SH-SY5Y (cell line): ENCODE data around the gene KLF11.
A peak's percentile ranks its signal among the peaks of the same experiment; 100 is the strongest.

ENCODE experiments used
- GATA2 ChIP-seq: IDR thresholded peaks from 2 replicates; pipeline ENCODE4 v1.6.1; 2011; ENCODE audit warnings: mild to moderate bottlenecking, low read depth, low read length
- GATA3 ChIP-seq: IDR thresholded peaks from 2 replicates; pipeline ENCODE4 v1.6.1; 2011; ENCODE audit warnings: low read depth, mild to moderate bottlenecking, low read length, moderate library complexity

Gene KLF11

DNA sequence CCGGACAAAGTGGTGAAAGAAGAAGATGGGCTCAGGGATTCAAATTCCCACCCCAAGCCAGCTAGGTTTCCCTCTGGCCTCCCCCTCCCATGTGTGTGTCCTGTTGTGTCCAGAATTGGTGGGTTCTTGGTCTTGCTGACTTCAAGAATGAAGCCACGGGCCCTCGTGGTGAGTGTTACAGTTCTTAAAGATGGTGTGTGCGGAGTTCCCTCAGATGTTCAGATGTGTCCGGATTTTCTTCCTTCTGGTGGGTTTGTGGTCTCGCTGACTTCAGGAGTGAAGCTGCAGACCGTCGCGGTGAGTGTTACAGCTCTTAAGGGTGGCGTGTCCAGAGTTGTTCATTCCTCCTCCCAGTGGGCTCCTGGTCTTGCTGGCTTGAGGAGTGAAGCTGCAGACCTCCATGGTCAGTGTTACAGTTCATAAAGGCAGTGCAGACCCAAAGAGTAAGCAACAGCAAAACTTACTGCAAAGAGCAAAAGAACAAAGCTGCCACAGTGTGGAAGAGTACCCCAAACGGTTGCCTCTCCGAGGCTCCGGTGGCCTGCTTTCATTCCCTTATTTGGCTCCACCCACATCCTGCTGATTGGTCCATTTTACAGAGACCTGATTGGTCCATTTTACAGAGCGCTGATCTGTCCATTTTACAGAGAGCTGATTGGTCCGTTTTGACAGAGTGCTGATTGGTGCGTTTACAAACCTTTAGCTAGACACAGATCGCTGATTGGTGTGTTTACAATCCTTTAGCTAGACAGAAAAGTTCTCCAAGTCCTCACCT is 37.7 kb upstream of the KLF11 start:
- no peak for TF ChIP-seq GATA2
- TF ChIP-seq GATA3: no peak

DNA sequence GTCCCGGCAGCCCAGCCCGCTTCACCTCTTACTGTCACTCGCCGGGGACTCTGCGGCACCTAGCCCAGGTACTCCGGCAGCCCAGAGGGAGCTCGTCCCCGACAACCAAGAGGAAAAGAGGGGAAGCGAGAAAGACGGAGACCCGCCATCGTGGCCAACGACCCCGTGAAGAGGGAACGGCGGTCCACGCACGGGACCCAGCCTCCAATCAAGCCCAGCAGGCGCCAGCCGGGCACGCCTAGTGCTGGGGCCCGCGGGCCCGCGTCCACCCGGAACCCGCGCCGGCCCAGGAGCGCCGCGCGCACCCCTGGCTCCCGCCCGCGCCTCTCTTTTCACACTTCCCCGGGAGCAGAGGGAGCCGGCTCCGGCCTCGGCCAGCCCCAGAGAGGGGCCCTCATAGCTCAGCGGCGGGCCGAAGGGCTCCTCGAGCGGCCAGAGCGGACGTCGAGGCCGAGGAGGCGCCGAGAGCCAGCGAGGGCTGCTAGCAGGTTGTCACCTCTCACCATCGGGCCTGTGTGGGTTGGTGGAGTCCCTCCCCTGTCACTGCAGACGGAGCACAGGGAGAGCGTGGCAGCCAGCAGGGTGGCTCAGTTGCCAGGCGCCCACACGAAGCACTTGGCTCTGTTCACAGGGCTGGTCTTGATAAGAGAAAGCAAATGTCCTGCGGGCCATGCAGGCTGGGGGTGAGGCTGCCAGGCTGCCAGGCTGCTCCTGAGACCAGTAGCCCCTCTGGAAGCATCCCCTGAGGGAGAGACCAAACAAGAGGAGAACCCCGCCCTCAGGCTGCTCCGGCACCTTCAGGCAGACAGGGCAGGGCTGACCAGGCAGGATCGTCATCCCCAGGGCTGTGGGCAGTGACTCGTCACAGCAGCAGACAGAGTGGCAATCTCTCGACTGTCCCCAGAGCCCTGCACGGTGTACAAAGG is 36.9 kb upstream of the KLF11 start:
- TF ChIP-seq GATA3 (no peak), GATA2 (peak; percentile 72)

DNA sequence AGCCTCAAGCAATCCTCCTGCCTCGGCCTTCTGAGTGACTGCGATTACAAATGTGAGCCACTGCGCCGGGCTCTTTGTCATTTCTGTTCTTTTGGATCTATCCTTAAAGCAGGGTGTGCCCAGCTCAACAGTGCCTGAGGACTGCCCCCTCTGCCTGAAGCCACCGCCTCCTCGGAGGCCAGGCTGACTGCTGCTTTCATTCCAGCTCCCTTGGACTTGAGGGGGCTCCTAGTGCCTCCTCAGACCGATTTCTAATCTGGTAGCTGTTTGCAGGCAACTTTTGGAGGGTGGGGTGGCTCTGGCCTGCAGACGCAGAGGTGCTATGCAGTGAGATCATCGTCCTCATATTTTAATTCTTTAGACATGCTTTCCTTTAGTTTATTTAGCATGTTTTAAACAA is 35.9 kb upstream of the KLF11 start:
- TF ChIP-seq GATA3 (no peak), GATA2 (no peak)

DNA sequence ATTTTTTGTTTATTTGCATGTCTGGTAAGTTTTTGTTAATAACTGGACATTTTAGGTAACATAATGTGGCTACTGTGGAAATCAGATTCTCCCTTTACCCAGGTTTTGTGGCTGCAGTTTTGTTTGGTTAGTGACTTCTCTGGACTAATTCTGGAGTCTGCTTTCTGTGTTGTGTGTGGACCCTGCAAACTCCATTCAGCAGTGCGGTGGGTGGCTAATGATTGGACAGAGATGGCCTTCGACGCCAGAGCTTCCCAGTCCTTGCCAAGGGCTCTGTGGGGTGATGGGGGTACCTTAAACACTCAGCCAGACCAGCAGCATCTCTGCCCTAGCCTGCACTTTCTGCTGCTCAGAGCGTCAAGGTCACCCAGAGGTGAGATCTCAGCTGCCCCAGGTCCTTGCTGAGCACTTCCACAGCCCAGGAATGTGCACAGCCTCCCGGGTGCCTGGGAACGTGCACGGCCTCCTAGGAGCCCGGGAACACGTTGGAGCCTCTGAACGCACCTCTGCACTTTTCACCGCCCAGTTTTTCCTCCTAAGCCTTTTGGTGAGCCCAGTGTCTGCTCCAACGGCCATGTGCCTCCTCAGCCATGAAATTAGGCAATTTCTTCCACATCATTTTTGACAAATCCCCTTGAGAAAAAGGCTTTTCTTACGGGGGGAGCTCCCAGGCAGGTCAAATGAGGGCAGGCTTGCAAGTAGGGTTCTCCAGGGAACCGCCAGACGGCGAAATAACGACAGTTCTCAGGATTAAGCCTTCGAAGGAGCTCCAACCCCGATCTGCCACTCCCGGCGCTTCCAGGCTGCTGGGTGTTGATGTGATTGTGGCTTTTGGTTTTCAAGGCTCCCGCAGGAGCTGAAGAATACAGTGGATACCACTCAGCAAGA is 35.2 kb upstream of the KLF11 start:
- TF ChIP-seq GATA2: no peak
- TF ChIP-seq GATA3: no peak

DNA sequence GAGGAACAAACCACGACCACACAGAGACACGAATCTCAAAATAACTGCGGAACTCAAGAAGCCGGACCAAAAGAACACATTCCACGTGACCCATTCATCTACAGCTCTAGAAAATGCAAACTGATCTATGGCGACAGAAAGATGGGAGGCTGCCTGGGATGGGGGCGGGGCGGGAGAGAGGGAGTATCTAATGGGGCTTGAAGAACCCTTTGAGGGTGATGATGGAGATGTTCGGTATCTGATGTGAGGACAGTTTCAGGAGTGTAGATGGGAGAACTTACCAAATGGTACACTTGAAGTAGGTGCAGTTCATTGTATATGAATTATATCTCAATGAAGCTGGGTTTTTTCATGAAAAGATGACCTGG is 34.6 kb upstream of the KLF11 start:
- no peak for TF ChIP-seq GATA2
- no peak for TF ChIP-seq GATA3

DNA sequence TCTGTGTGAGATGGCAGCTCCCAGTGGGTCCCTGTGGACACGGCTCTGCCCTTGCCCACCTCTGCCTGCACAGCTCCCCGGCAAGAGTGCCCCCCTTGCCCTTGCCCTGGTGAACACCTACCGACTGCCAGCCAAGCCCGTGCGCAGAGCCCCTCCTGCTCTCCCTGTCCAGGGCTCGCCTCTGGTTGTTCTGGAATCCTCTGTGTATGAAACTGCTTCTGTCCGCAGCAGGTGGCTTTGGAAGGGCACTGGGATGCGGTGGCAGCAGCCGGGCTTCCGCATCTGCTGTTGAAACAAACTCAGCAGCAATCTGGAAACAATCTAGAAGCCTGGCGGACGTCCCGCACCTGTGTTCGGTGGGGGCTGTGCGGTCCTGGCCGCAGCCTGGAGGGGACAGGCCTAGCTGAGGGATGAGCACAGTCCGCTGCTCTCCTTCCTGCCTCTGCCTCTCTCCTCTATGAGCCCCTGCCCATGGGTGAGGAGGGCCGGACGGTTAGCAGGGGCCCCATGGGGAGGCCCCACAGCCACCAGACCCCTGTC is 34.0 kb upstream of the KLF11 start:
- TF ChIP-seq GATA3: no peak
- TF ChIP-seq GATA2: peak; percentile 46; the same call in 1 of the 2 replicates

DNA sequence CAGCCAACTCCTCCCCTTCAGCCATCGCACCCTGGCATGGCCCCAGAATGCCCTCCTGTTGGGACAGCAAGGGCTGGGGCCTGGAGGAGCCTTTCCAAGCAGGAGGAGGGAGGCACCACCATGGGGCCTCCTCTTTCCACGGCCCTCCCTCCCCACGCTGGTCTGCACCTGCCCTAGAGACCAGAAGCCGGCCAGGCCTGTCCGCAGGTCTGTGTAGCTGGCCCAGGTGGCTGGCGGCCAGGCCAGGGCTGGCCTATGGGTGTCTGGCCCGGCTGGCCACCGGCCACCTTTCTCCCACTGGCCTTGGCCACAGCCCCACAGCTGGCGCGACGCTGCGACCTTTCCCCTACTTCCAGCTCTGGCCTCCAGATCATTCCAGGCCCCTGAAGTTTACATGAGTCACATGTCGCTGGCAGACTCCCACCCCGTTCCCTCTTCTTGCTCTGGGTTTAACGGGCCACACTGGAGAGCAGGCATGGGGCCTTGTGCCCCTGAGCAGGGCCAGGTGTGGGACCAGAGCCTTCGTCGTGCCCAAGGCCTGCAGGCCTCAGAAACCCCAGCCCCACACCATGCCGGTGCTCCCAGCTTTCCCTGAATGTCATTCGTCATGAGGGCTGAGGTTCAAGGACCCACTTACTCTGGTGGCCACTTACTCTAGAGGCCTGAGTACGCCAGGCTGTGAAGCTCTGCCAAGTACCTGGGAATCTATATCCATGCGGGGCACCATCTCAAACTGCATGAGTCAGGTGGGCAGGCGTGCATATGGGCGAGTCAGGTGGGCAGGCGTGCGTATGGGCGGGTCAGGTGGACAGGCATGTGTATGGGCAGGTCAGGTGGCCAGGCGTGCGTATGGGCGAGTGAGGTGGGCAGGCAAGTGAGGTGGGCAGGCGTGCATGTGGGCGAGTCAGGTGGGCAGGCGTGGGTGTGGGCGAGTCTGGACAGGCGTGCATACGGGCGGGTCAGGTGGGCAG is 33.3 kb upstream of the KLF11 start:
- no peak for TF ChIP-seq GATA3

DNA sequence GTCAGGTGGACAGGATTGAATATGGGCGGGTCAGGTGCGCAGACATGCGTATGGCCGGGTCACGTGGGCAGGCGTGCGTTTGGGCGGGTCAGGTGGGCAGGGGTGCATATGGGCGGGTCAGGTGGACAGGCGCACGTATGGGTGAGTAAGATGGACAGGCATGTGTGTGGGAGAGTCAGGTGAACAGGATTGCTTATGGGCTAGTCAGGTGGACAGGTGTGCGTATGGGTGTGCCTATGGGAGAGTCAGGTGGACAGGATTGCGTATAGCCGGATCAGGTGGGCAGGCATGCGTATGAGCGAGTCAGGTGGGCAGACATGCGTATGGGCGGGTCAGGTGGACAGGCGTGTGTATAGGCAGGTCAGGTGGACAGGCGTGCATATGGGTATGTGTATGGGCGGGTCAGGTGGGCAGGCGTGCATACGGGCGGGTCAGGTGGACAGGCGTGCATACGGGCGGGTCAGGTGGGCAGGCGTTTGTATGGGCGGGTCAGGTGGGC is 30.3 kb upstream of the KLF11 start:
- no peak for TF ChIP-seq GATA3

DNA sequence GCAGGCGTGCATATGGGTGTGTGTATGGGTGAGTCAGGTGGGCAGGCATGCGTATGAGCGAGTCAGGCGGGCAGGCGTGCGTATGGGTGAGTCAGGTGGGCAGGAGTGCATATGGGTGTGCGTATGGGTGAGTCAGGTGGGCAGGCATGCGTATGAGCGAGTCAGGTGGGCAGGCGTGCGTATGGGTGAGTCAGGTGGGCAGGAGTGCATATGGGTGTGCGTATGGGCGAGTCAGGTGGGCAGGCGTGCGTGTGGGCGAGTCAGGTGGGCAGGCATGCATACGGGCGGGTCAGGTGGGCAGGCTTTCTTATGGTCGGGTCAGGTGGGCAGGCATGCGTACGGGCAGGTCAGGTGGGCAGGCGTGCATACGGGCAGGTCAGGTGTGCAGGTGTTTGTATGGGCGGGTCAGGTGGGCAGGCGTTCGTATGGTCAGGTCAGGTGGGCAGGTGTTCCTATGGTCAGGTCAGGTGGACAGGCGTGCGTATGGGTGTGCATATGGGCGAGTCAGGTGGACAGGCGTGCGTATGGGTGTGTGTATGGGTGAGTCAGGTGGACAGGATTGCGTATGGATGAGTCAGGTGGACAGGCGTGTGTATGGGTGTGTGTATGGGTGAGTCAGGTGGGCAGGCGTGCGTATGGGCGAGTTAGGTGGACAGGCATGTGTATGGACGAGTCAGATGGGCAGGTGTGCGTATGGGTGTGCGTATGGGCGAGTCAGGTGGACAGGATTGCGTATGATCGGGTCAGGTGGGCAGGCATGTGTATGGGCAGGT is 28.7 kb upstream of the KLF11 start:
- TF ChIP-seq GATA3 (no peak), GATA2 (no peak)

DNA sequence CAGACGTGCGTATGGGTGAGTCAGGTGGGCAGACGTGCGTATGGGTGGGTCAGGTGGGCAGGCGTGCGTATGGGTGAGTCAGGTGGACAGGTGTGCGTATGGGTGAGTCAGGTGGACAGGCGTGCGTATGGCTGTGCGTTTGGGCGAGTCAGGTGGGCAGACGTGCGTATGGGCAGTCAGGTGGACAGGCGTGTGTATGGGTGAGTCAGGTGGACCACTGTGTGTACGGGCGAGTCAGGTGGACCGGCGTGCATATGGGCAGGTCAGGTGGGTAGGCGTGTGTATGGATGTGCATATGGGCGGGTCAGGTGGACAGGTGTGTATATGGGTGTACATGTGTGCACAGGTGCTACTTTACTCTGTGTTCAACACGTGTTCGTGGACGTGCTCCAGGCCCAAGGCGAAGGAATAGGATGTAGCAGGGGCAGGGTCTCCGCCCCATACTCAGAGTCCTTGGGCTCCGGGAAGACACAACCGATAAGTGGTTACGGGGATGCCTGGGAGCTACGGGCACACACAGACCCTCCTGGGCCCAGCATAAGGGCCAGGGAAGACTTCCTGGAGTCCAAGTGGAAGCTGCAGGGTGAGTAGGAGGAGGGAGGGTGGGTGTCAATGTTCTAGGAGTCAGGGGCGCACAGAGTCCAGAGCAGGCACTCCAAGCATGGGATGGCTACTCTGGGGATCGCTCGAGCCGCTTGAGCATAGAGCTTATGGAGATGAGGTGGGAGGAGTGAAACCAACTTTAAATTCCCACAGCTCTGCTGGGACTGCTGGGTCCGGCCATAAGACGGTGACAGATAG is 27.1 kb upstream of the KLF11 start:
- no peak for TF ChIP-seq GATA2
- TF ChIP-seq GATA3: no peak

DNA sequence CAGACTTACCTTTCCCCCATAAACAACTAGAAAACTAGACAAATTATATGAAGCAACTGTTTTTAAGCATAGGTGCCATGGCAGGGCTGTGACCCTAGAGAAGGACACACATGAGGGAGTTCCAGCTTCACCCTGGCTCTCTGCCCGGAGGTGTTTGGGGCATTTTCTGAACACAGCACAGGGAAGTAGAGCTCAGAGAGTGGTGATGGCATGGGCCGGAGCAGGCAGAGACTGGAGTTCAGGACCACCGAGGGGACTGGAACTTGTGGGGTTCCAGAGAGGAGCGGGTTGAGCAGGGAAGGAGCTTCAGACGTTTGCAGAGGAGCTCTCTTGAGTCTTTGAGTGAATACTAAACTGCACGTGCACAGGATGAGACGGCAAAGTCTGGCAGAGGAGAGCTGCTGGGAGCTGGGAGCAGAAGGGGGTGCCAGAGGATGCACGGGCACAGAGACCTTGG is 26.5 kb upstream of the KLF11 start:
- TF ChIP-seq GATA2: no peak
- TF ChIP-seq GATA3: no peak
